Adrenal gland (tissue), 5 donors: ENCODE data around the gene VSTM2B.

Source experiments
- CTCF ChIP-seq, 6 experiments: fragments of 450-650 bp in 4 of 6; fragments of 200-600 bp in 2 of 6; sonication (generic) in 1 of 6; IDR thresholded peaks; 1 replicate in 5 of 6; 2 replicates in 1 of 6; pipeline versions ENCODE4 v1.5.1 to v1.8.0; 2016 to 2021; ENCODE audit warnings: antibody characterized with exemption in 6 of 6, mild to moderate bottlenecking in 2 of 6, moderate library complexity in 1 of 6
- POLR2A ChIP-seq, 2 donors: fragments of 450-650 bp; IDR thresholded peaks; one replicate each; pipeline ENCODE4 v1.6.1; 2017; ENCODE audit warnings: antibody characterized with exemption in 2 of 2, mild to moderate bottlenecking in 2 of 2, moderate library complexity in 1 of 2
- donor health status: DM: no; HTN: no; CAD: no.

GRCh38 chr19:29577649-29577963 lies 51.8 kb downstream of the VSTM2B start:
- TF ChIP-seq CTCF (IDR thresholded peaks at IDR 0.05) (no peak), POLR2A (IDR thresholded peaks at IDR 0.05) (no peak)
